Right kidney (tissue), 1 donor: ENCODE results near the gene SDC4.

Source experiments
- DNase-seq: peaks from one replicate; pipeline ENCODE4 v3.0.0-alpha.2; 2016

SDC4 gene

DNA sequence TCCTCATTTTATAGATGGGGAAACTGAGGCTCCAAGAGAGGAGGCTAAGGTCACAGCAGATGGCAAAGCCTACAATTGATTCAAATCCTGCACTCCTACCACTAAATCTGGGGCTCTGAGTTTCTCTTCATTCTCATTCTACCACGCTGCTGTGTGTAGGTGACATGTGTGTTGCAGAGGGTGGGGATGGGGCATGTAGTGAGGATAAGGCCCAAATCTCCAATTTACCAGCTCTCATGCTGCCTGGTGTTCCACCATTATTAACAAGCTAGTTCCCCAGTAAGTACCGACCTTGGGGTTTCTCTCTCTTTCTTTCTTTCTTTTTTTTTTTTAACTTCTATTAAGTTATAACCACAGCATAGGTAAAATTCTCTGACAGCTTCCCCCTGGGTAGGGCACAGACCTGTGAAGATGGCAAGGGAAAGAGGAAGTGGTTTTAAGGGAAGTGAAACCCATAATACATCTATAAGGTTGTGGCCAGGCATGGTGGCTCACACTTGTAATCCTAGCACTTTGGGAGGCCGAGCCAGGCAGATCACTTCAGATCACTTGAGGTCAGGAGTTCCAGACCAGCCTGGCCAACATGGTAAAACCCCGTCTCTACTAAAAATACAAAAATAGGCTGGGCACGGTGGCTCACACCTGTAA, 27.2 kb downstream of the SDC4 start:
- no peak for DNase-seq

DNA sequence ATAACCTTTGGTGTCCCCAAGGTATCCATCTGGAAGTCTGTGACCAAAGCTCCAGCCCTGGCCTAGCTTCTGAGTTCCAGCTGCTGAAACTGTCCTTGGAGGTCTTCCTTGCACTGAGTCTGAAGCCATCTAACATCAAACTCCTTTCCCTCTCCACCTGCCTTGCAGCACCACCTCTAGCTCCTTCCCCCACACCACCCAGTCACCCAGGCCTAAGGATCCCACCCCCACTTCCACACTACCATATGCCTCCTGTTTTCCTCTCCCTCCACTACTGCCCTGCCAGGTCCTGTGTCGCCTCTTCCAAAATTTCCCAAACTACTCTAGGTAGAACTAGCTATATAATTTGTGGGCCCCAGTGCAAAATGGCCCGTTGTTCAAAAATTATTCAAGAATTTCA, 29.3 kb downstream of the SDC4 start:
- DNase-seq: no peak

DNA sequence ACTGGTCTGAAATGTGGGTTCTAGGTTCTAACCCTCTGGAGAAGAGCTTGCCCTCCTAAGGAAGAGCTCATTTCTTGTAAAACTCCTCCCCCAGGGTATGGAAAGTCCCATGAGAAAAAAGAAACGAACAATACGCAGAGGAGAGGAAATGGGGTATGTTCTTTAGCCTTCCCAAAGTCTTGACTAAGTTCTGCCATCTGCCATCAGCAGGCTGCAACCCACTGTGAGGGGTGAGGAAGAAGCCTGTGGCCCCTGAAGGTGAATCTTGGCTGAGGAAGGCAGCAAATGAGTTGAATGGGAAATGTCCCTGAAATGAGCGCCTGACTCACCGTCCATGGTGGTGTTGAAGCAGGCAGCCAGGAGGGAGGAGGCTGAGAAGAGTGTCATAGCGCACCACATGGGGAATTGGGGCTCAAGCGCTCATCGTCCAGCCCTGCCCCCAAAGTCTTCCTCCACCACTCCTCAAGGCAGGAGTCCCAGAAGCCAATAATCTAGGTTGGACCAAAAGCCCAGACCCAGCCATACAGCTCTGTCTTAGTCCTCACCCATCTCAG, 29.8 kb downstream of the SDC4 start:
- DNase-seq: no peak

DNA sequence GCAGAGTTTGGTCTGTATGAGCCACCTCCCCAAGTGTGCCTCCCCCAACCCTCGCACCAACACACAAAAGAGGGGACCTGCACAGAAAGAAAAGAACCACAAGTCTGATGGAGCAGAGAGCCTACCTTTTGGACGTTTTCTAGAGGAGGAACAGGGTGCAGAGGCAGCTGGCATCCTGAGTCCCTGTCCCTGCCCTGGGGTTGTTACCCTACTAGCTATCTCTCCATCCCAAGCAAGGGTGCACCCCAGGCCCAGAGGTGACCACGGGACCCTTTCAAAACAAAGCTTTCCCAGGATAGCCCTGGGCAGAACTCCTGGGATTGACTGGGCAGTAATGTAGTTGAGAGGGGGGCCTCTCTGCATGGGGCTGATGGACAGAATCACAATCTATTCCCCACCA, 30.4 kb downstream of the SDC4 start:
- no peak for DNase-seq

DNA sequence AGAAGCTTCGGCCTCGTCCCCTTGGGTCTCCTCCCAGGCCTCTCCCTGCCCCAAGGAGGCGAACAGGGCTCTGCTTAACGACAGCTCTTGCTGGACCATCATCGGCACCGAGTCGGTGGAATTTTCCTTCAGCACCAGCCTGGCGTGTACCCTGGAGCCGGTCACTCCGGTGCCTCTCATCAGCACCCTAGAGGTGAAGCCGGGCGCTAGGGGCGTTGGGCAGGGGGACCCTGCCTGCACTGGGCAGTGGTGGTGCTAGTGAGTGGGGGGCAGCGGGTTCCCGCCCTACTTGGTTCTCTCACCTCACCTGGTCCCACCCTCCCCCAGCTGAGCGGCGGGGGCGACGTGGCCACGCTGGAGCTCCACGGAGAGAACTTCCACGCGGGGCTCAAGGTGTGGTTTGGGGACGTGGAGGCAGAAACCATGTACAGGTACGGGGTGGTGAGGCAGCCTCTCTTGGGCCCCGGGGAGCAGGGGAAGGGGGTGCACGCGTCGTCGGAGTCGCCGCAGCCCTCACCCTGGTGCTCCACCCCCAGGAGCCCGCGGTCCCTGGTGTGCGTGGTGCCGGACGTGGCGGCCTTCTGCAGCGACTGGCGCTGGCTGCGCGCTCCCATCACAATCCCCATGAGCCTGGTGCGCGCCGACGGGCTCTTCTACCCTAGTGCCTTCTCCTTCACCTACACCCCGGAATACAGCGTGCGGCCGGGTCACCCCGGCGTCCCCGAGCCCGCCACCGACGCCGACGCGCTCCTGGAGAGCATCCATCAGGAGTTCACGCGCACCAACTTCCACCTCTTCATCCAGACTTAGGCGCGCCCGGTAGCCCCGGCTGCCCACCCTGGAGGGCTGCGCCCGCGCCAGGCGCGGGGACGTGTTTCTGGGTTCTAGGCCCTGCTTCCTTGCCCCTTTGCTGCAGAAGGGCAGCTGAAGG, 31.8 kb downstream of the SDC4 start:
- no peak for DNase-seq

DNA sequence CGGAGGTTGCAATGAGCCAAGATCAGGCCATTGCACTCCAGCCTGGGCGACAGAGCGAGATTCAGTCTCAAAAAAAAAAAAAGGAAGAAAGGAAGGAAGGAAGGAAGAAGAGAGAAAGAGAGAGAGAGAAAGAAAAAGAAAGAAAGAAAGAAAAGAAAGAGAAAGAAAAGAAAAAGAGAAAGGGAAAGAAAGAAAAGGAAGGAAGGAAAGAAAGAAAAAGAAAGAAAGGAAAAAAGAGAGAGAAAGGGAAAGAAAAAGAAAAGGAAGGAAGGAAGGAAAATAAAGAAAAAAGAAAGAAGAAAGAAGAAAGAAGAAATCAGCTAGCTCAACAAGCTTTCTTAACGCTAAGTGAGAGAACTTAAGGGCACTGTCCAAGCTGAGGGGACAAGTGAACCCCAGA, 32.6 kb downstream of the SDC4 start:
- DNase-seq: no peak

DNA sequence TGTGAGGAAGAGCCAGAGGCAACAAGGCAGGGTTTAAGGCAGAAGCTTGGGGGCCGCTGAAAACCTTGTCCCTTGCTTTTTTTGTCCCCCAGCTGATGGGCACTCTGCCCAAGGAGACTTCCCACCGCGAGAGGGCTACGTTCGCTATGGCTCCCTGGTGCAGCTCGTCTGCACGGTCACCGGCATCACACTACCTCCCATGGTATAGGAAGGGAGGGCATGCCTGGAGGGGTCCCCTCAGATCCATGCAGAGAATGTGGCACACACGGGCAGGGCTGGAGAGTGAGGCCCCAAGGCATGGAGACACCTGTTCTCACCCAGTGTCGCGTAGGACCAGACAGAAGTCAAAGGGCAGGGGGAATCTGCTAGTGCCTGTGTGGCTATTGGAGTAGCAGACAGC, 34.3 kb downstream of the SDC4 start:
- DNase-seq: no peak

DNA sequence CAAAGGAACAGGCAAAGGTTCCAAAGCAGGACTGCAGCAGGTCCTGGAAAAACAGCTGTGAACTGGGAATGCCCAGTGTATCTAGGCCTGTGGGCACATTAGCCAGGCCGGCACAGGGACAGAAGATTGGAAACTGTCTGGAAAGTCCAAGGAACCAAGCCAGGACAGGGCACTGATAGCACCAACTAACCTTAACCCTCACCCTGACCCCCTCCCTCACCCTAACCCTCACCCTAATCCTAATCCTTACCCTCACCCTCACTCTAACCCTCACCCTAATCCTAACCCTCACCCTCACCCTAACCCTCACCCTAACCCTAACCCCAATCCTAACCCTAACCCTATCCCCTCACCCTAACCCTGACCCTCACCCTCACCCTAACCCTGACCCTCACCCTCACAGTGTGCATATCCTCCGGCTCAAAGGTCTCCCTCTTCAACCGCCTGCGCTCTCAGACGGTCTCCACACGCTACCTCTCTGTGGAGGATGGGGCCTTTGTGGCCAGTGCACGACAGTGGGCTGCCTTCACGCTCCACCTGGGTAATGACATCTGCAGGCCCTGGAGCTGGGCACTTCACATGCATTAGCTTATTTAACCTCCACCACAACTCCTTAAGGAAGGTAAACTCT, 35.0 kb downstream of the SDC4 start:
- no peak for DNase-seq

DNA sequence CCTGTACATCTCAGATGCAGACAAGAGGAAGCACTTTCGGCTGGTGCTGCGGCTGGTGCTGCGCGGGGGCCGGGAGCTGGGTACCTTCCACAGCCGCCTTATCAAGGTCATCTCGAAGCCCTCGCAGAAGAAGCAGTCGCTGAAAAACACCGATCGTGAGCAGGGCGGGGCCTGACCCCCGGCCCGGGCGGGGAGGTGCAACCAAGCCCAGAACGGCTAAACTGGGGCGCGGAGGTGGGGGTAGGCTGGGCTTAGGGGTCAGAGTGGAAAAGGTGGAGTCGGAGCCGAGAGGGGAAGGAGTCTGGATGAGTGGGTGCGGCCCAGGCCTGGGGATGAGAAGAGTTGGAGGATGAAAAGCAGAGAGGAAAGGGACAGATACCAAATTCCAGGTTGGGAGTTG, 36.0 kb downstream of the SDC4 start:
- no peak for DNase-seq

DNA sequence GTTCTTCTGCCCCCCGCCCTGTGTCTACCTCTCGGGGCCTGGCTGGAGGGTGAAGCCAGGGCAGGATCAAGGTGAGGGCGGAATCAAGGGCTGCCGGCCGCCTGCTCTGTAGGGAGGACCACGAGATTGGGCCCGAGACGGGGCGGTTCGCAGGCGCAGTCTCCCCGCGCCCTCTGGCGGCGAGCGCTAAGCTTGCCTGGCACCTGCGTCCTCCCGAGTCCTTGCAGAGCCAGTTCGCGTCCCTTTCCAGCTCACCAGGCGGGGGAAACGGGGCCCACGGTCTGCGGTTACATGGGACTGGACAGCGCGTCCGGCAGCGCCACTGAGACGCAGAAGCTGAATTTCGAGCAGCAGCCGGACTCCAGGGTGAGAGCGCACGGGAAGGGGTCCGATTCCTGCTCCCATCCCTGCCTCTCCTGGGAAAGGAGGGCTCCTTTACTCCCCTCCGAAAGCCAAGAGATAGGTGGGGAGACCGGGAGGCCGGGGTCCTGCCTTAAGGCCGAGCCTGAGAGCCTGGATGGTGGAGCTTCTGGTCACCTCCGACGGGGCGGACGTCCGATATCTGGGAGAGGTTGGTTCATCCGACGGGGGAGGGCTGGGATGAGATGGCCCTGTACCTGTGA, 36.5 kb downstream of the SDC4 start:
- DNase-seq: peak; percentile 58

DNA sequence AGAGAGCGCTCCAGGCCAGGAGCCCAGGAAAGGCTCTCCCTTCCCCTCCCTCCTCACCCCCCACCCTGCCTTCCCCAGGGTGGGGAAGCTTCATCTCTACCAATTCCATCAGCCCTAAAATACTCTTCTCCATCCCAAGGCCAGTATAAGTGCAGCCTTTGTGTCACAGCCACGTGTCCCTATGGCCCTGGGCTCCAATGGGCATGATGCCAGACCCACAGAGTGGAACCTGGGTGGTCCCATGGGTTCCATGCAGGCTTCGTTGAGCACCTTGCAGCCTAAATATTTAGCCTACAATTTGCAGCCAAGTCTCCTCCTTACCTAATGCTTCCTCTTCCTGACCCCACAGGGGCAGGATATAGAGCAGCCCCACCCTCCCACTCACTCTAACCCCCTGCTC, 39.1 kb downstream of the SDC4 start:
- DNase-seq: no peak

DNA sequence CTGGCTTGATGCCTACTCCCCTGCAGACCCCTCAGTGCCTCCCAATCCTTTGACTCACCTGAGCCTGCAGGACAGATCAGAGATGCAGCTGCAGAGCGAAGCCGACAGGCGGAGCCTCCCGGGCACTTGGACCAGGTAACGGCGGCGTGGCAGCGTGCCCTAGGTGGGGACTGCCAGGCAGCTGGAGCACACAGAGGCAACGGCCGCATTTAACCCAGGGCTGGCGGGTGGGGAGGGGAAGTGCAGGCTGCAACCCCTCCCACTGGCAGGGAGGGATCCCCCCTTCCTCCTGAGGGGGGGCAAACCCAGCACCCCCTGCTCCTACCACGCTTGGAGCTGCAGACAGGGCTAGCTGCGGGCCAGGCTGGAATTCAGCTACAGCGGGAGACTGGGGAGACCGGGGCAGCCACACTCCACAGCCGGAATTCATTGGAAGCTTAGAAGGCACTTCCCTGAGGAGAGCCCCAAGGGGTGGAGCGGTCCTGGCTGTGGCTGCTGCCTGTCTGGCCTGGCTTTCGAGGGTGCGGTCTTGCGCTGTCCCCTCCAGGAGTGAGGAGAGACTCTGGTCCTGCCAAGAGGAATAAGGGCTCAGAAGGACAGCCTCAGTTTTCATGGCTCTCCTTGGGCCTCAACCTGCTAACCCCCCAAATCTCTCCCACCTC, 40.0 kb downstream of the SDC4 start, which contains the start of gene MATN4:
TSS of gene MATN4 (minus strand) at position 183 of the 662 bp plus-strand sequence. CDS start 2,717 bp downstream, outside the sequence.
- no peak for DNase-seq

DNA sequence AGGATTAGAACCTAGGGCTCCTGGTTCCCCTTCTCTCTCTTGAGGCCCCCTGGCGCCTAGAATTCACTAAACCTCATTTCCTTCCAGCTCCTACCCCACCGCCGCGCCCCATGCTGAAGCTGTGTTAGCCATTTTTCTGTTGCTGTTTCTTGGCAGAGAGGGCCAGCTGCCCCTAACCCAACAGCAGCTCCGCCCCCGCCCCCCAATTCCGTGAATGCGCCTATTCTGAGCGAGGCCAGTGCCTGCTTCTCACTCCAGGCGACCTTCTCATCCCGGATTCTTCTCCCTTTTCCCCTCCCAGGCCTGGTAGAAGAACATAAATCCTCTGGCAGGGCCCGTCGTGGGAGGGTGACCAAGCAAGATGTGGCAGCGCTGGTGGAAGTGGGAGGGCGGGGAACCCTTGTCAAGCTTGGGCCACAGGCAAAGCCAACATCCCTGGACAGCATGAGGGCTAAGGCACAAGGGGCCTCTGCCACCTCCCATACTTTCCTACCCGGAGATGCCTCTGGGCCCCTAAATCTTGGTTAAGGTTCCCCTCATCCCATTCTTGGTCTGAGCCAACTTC, 41.1 kb downstream of the SDC4 start:
- no peak for DNase-seq

DNA sequence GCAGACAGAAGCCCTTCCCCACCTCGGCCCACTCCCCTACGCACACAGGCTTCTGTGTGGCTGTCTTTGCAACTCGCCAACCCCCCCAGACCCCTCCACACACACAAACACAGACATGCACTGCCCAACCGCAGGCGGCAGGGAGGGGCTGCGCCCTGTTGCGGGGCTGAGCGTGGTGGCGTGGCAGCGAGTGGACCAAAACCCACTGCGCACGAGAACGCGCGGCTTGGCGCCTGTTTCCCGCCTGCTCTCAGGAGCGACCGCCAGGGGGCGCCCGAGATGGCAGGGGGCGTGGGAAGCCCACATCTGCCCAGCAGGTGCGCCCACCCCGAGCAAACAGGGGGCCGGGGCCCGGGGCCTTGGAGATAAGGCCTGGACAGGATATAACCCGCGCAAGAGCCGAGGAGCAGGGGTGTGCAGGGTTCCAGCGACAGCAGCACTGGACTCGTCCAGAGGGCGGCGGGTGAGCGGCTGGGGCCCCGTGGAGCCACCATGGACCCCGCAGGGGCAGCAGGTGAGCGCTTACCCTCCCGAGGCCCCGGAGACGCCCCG, 41.7 kb downstream of the SDC4 start, which contains the start of gene RBPJL:
TSS of gene RBPJL (plus strand) at position 410 of the 552 bp plus-strand sequence. CDS start at position 493, 83 bp downstream.
- no peak for DNase-seq

DNA sequence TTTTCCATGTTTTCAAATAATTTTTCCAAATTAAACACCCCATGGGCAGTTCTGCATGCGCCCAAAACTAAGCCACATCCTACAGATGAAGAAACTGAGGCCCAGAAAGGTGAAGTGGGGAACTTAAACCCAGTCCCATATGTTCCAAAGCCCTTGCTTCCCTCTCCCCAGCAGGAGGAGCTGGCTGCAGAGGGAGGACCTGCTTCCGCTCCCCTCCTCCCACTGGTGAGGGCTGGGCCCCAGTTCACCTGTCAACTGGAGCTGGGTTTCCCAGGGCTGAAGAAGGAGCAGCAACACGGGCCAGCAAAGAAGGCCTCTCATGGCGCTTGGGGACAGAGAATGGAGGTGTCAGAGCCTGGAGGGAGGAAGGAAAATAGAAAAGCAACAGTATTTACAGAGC, 43.0 kb downstream of the SDC4 start:
- no peak for DNase-seq

DNA sequence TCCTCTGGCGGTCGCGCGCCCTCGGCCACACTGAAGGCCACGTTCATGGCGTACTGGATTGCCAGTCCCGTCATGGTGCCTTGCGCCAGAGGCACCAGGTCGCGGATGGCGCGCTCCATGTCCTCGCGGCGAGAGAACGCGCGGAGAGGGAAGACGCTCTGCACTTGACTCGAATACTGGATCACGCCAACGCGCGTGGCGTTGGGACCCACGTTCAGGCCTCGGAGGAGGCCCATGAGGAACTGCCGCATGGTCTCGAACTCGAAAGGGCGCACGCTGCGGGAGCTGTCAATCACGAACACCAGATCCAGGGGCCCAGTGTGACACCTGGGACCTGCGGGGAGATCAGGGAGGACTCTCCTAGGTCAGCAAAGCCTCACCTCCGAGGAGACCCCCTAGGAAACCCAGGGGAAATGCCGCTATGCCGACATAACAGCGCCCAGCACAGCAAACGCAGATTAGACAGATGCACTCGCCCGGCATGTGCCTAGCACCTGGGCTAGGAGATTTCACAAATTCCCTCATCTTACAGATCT, 43.7 kb downstream of the SDC4 start:
- no peak for DNase-seq

DNA sequence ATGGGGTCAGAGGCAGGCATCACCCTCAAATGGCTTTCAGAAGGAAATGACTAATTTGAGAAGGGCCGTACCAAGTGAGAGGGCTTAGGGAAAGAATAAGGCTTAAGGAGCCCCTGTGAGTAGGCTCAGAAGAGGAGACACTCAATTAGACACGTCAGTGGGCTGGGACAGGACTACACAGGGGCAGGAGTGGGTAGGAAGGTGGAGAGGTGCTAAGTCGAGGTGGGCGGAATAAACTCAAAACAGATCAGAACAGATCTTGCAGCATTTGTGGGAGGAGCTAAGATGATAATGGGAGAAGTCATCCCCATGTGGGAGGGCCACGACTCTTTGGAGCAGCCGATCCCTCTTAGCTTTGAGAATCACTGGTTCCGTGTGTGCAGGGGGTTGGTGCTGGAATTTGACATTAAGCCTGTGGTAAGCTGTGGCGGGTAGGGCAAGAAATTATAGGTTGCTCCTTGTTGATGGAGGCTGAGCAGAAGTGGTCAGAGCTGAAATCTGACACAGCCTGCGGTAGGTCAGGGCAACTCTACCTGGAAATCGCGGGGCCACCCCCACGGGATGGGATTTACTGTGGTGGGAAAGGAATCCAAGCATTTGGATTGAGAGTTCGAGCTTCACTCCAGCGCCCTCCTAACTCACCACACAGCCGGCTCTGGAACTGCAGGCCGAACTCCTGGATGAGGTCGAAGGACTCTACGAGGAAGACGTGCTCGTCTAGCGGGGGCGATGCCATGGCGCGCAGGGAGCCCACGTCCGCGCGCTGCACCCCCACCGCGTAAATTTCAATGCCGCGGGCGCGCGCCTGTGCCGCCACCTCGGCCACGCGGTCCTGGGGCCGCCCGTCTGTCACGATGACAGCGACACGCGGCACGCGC, 44.4 kb downstream of the SDC4 start:
- DNase-seq: no peak

DNA sequence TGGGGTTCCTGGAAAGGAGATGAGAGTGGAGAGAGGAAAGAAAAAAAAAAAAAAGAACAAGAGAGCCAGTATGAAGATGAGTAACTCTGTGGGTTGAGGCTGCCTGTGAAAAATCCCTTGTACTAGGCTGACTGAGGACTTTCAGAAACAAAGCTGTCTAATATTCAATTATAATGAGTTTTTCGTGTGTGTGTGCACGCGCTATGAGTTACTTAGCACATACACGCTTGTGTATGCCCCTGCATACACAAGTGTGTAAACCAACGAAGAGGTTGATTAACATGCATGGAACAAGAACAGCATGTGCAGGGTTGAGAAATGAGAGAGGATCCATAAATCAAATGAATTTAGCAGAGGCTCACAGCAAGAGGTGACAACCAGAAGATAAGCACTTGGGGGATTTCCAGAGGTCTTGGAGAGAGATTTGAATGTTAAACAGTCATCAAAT, 46.4 kb downstream of the SDC4 start:
- no peak for DNase-seq

DNA sequence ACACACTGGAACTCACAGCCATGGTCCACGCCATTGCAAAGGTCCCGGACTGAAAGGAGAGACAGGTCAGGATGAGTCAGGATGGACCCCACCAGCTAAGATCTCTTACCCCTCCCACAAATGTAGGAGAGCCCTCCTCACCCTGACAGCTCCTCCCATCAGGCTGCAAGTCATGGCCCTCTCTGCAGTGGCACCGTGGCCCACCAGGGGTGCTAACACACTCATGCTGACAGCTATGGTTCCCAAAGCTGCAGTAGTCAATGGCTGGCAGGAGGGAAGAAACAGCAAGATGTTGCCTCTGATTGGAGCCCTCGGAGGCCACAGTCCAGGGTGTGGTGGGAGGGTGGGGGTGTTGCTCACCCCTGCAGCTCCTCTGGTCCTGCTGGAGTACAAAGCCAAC, 47.3 kb downstream of the SDC4 start:
- no peak for DNase-seq

DNA sequence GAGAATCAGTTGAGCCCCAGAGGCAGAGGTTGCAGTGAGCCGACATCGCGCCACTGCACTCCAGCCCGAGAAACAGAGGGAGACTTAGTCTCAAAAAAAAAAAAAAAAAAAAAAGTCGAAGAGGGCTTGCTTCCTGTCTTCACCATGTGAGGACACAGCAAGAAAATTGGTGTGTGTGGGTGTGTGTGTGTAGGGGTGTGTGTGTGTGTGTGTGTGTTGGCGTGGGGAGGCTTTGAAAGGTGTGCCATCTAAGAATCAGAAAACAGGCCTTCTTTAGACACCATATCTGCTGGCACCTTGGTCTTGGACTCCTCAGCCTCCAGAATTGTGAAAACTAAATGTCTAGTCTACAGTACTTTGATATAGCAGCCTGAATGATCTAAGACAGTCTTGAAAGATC, 48.4 kb downstream of the SDC4 start:
- no peak for DNase-seq
